ENCODE measurements around the gene PTPRB. TPM values are rescaled to one million over a fixed set of nuclear protein-coding genes. Genes with fewer than 3 reads are reported as not detected.

The PTPRB gene
- total RNA-seq, 1 experiment from 2014 or later: 0.17 TPM

GRCh38 chr12:70560671-70561070, 76.6 kb downstream of the PTPRB start:
- H3K4me2 ChIP-seq (ENCODE audit: low read length): peak overlapping the region; percentile 36
- no peak overlapping the region for H2AFZ ChIP-seq (ENCODE audit: low read depth, low read length, poor library complexity, severe bottlenecking)
- no peaks in the 10 kb centered on the region for H3K9me2 ChIP-seq (ENCODE audit: insufficient read depth)
- H3K36me3 ChIP-seq (ENCODE audit: control insufficient read depth in 1 of 2, insufficient read depth in 2 of 2, low read length in 2 of 2): no peaks in the 10 kb centered on the region
- CTCF ChIA-PET: interaction anchor here (1.0 kb wide), 1 partner anchor 16 kb away, joined by 4 read pairs; no protein-coding TSS in a partner anchor
- POLR2A ChIA-PET: no interaction called here
- no peak overlapping the region for H3K9ac ChIP-seq (ENCODE audit: low read length)
- H3K4me3 ChIP-seq (replicated peaks in 1 of 2; ENCODE audit: low read depth in 1 of 2, low read length in 2 of 2): no peak overlapping the region
- no peaks in the 10 kb centered on the region for H3K79me2 ChIP-seq (ENCODE audit: insufficient read depth, low read length)
- ATAC-seq (peak; percentile 55; the same call in 1 of the 2 replicates), DNase-seq (ENCODE audit: low read depth, low spot score) (peak; percentile 33)
- H4K20me1 ChIP-seq (ENCODE audit: insufficient read depth): no peaks in the 10 kb centered on the region
- RAD21 ChIA-PET (ENCODE audit: low non-redundant PET in 1 of 2, low total read pairs in 2 of 2, uncharacterized antibody in 2 of 2, unreplicated experiment in 2 of 2): no interaction called here
- no peaks in the 10 kb centered on the region for H3K9me3 ChIP-seq (ENCODE audit: control insufficient read depth in 1 of 2, insufficient read depth in 1 of 2, low read depth in 1 of 2, low read length in 2 of 2)
- no peak overlapping the region for H3K27ac ChIP-seq (ENCODE audit: low read depth, low read length)
- H3K4me1 ChIP-seq (ENCODE audit: control insufficient read depth in 1 of 2, insufficient read depth in 2 of 2, low read length in 2 of 2): peaks cover 7 to 32% of the 10 kb centered on the region in 2 experiments
- no TSS peak for BruUV-seq (replicated peaks)
- intact Hi-C loops (cut with micrococcal nuclease): no loop called here
- no peaks in the 10 kb centered on the region for H3K27me3 ChIP-seq (ENCODE audit: insufficient read depth, low read length)
- no peak for TF ChIP-seq ATF3 (IDR thresholded peaks at IDR 0.05)
- no peak for TF ChIP-seq ZNF274 (IDR thresholded peaks at IDR 0.05; ENCODE audit: low read depth, low read length)
- peak; percentile 44 for TF ChIP-seq JUND (IDR thresholded peaks at IDR 0.05)
- TF ChIP-seq TCF7L2 (IDR thresholded peaks at IDR 0.05; ENCODE audit: borderline replicate concordance, extremely low read depth, insufficient read depth, insufficient read length): no peak
- TF ChIP-seq RAD21 (IDR thresholded peaks at IDR 0.05; ENCODE audit: low read depth): no peak
- 0 out of 2 replicates have a peak, but pooled peaks have one; percentile 12 for TF ChIP-seq CBX3 (IDR thresholded peaks at IDR 0.05; ENCODE audit: low read depth)
- no peak for TF ChIP-seq YY1 (IDR thresholded peaks at IDR 0.05; ENCODE audit: extremely low read depth, insufficient replicate concordance, low read depth, low read length)
- no peak for TF ChIP-seq ZFX (IDR thresholded peaks at IDR 0.05)
- TF ChIP-seq EZH2phosphoT487 (IDR thresholded peaks at IDR 0.05; ENCODE audit: borderline replicate concordance): no peak
- no peak; the same call in 1 of the 2 replicates for TF ChIP-seq ELF1 (IDR thresholded peaks at IDR 0.05; ENCODE audit: borderline replicate concordance, low read depth)
- no peak for TF ChIP-seq CTCF (IDR thresholded peaks at IDR 0.05 in 2 of 3, conservative IDR thresholded peaks at IDR 0.05 in 1 of 3; ENCODE audit: borderline replicate concordance in 1 of 3, insufficient read depth in 1 of 3, low read depth in 2 of 3, low read length in 2 of 3)
- no peak for TF ChIP-seq EZH2 (IDR thresholded peaks at IDR 0.05)
- TF ChIP-seq FOSL1 (IDR thresholded peaks at IDR 0.05; ENCODE audit: low read depth): peak; percentile 49; the same call in 1 of the 2 replicates
- no peak for TF ChIP-seq POLR2A (IDR thresholded peaks at IDR 0.05; ENCODE audit: borderline replicate concordance, extremely low read depth, insufficient read depth, insufficient read length)
- peak; percentile 64 for TF ChIP-seq SP1 (IDR thresholded peaks at IDR 0.05; ENCODE audit: low read depth)
- TF ChIP-seq POLR2AphosphoS5 (IDR thresholded peaks at IDR 0.05; ENCODE audit: low read depth, low read length): peak; percentile 17; the same call in 1 of the 2 replicates
- no peak for TF ChIP-seq MAX (IDR thresholded peaks at IDR 0.05)
- TF ChIP-seq REST (IDR thresholded peaks at IDR 0.05; ENCODE audit: low read depth): no peak
- no peak for TF ChIP-seq ZBTB33 (IDR thresholded peaks at IDR 0.05; ENCODE audit: extremely low read depth, insufficient replicate concordance, low read length)
- no peak for TF ChIP-seq SRF (IDR thresholded peaks at IDR 0.05; ENCODE audit: low read depth)
